ENCODE results near the gene UBE2C. TPM values are rescaled to one million over a fixed set of nuclear protein-coding genes. Genes with fewer than 3 reads are reported as not detected.

The UBE2C gene
- total and polyA plus RNA-seq, 2 of the 8 experiments (the other 6 are each of a cell fraction or from before 2014, with no cell fraction given): 243 to 326 TPM

DNA sequence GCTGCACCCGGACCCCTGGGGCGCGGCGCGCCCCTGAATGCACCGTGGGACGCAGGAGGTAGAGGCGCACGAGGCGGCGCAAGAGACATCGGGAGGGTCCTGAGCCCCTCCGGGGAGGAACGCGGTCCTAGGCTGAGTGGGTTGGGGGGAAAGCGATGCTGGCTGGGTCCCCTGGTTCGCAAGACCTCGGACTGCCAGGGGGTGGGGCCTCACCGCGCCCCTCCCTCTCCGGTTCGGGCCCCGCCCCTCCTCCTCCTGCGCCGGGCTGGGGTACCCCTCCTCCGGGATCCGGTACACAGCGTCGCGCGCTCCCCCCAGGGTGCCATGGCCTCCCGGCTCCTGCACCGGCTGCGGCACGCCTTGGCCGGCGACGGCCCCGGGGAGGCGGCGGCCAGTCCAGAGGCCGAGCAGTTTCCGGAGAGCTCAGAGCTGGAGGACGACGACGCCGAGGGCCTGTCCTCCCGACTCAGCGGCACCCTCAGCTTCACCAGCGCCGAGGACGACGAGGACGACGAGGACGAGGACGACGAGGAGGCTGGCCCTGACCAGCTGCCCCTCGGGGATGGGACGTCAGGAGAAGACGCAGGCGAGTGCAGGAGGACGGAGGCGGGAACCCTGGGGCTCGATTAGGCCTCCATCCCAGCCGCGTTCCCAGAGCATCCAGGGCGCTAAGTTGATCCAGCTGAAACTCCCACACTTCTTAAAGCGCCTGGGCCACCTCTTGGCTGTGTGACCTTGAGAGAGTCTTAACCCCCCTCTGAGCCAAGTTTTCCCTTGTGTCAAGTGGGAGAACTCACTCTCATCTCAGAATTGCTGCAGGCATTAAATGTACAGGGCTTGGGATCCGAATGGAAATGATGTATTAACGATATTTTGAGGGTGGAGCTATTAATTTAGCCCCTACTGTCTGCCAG, 21.7 kb downstream of the UBE2C start (continued):
- TF ChIP-seq FOSL1 (IDR thresholded peaks at IDR 0.05; ENCODE audit: insufficient read depth, low read depth, low read length): no peak
- no peak for TF ChIP-seq ATF3 (IDR thresholded peaks at IDR 0.05; ENCODE audit: insufficient read depth, low read depth, low read length)
- no peak for TF ChIP-seq MAFK (IDR thresholded peaks at IDR 0.05; ENCODE audit: low read depth, low read length)
- no peak for TF ChIP-seq SIX5 (IDR thresholded peaks at IDR 0.05; ENCODE audit: low read depth, low read length)
- no peak for TF ChIP-seq KDM5A (IDR thresholded peaks at IDR 0.05; ENCODE audit: low read length)
- no peak for TF ChIP-seq HDAC6 (IDR thresholded peaks at IDR 0.05; ENCODE audit: low read depth, low read length)
- no peak for TF ChIP-seq EP300 (IDR thresholded peaks at IDR 0.05; ENCODE audit: borderline replicate concordance in 1 of 2, low read depth in 2 of 2, low read length in 2 of 2)
- no peak for TF ChIP-seq CTCF (IDR thresholded peaks at IDR 0.05; ENCODE audit: control extremely low read depth in 1 of 3, insufficient read depth in 1 of 3, low read depth in 1 of 3, low read length in 3 of 3)
- no peak for TF ChIP-seq CHD1 (IDR thresholded peaks at IDR 0.05; ENCODE audit: low read depth, low read length)
- TF ChIP-seq SUZ12 (IDR thresholded peaks at IDR 0.05; ENCODE audit: low read length): no peak
- peak; percentile 74 for TF ChIP-seq KDM4A (IDR thresholded peaks at IDR 0.05; ENCODE audit: low read depth, low read length, severe bottlenecking)
- TF ChIP-seq RBBP5 (IDR thresholded peaks at IDR 0.05; ENCODE audit: borderline replicate concordance, low read depth, low read length): no peak; the same call in 1 of the 2 replicates
- no peak for TF ChIP-seq SAP30 (IDR thresholded peaks at IDR 0.05; ENCODE audit: insufficient read depth, insufficient replicate concordance, low read length)
- peak; percentile 54 for TF ChIP-seq TAF7 (optimal IDR thresholded peaks at IDR 0.05; ENCODE audit: borderline replicate concordance, low read depth, low read length)
- TF ChIP-seq SRF (IDR thresholded peaks at IDR 0.05; ENCODE audit: low read depth, low read length): no peak
- peak; percentile 75 for TF ChIP-seq POLR2AphosphoS5 (IDR thresholded peaks at IDR 0.05; ENCODE audit: low read depth, low read length)
- no peak for TF ChIP-seq GTF2F1 (IDR thresholded peaks at IDR 0.05; ENCODE audit: borderline replicate concordance, low read depth, low read length)
- no peak for TF ChIP-seq RNF2 (IDR thresholded peaks at IDR 0.05; ENCODE audit: borderline replicate concordance, low read depth, low read length, missing control alignments, poor library complexity, severe bottlenecking)
- 0 out of 2 replicates have a peak, but pooled peaks have one; percentile 21 for TF ChIP-seq MAX (IDR thresholded peaks at IDR 0.05)

Data from H1 (cell line).